DND-41 (cell line): ENCODE measurements around the gene CRTC3.

ENCODE experiments used
- ATAC-seq: fragments of 200-7000 bp; cut with Tn5 transposase; 3 replicates; pipeline ENCODE4 v1.9.1; 2021; ENCODE audit warnings: low read depth; ENCODE audit not compliant: insufficient read depth
- DNase-seq: peaks from one replicate; pipeline ENCODE4 v3.0.0-alpha.2; 2020
- H2AFZ ChIP-seq: 2 replicates; pipeline ENCODE4 v1.6.0; 2012; ENCODE audit warnings: low read depth, low read length
- H3K27ac ChIP-seq: 2 replicates; pipeline ENCODE4 v1.5.1; 2012; ENCODE audit warnings: low read length, inconsistent platforms
- H3K27me3 ChIP-seq: fragments of 200-600 bp; sonication (generic); 2 replicates; pipeline ENCODE4 v1.6.0; 2012; ENCODE audit warnings: low read length, mild to moderate bottlenecking, inconsistent platforms; ENCODE audit not compliant: insufficient read depth, poor library complexity
- H3K36me3 ChIP-seq: 2 replicates; pipeline ENCODE4 v1.5.1; 2012; ENCODE audit warnings: low read length, inconsistent platforms; ENCODE audit not compliant: insufficient read depth
- H3K4me1 ChIP-seq: 2 replicates; pipeline ENCODE4 v1.5.1; 2012; ENCODE audit warnings: mild to moderate bottlenecking, low read length; ENCODE audit not compliant: insufficient read depth
- H3K4me2 ChIP-seq: 2 replicates; pipeline ENCODE4 v1.6.0; 2012; ENCODE audit warnings: mild to moderate bottlenecking, moderate library complexity, low read length, inconsistent platforms; ENCODE audit not compliant: insufficient read depth
- H3K4me3 ChIP-seq, 2 experiments: fragments of 200-600 bp in 1 of 2; shearing (Covaris generic) in 1 of 2; 2 replicates each; pipeline ENCODE4 v1.5.1; 2012 to 2016; ENCODE audit warnings: inconsistent platforms in 2 of 2, low read length in 2 of 2, mild to moderate bottlenecking in 2 of 2, low read depth in 1 of 2, moderate library complexity in 1 of 2
- H3K79me2 ChIP-seq: 2 replicates; pipeline ENCODE4 v1.6.0; 2012; ENCODE audit warnings: low read length, inconsistent platforms; ENCODE audit not compliant: insufficient read depth
- H3K9ac ChIP-seq: 2 replicates; pipeline ENCODE4 v1.6.0; 2012; ENCODE audit warnings: low read depth, mild to moderate bottlenecking, inconsistent platforms, low read length, moderate library complexity
- H3K9me3 ChIP-seq: 2 replicates; pipeline ENCODE4 v1.5.1; 2012; ENCODE audit warnings: low read length, moderate library complexity, mild to moderate bottlenecking, inconsistent platforms; ENCODE audit not compliant: insufficient read depth, severe bottlenecking
- H4K20me1 ChIP-seq: 2 replicates; pipeline ENCODE4 v1.6.0; 2012; ENCODE audit warnings: low read length; ENCODE audit not compliant: insufficient read depth
- EZH2 ChIP-seq: IDR thresholded peaks from 3 replicates; pipeline ENCODE4 v1.6.1; 2012; ENCODE audit warnings: borderline replicate concordance, low read depth, mild to moderate bottlenecking, moderate library complexity, low read length, inconsistent platforms; ENCODE audit not compliant: severe bottlenecking
- TF ChIP-seq, protein P1 (sequence below): IDR thresholded peaks from 2 replicates; pipeline ENCODE4 v1.5.1; 2012; ENCODE audit warnings: borderline replicate concordance, low read length, moderate library complexity, mild to moderate bottlenecking; ENCODE audit not compliant: poor library complexity, severe bottlenecking; ENCODE audit errors: extremely low read depth

Gene CRTC3

DNA sequence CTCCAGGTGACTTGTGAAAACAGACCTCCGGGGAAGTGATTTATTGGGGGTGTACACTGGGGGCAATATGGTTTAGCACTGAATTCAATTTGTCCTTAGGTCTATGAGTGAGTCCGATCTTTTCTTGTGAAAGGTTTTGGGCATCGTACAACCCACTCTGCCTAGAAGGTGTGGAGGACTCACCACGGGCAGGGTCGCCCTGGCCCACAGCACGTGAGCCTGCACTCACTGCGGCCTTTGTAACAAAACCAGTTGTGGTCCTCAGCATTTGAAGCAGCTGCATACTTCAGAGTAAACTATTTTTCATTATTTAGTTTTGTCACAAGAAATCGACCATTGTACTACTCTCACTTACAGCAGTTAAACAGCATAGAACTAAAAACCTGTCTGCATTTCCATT lies 114.8 kb downstream of the CRTC3 start:
- Histone ChIP-seq H3K4me1 (peaks cover 14% of the 10 kb centered on the region), H3K27me3 (no peaks in the 10 kb centered on the region), H3K9me3 (no peaks in the 10 kb centered on the region), H3K36me3 (peaks cover 31% of the 10 kb centered on the region), H4K20me1 (peaks cover 4% of the 10 kb centered on the region; the same call in 1 of the 2 replicates), H3K9ac (no peak overlapping the region), H3K27ac (no peak overlapping the region), H3K79me2 (no peaks in the 10 kb centered on the region), H2AFZ (no peak overlapping the region), H3K4me2 (no peak overlapping the region), H3K4me3 (no peak overlapping the region)
- TF ChIP-seq EZH2 = no peak
- TF ChIP-seq, protein P1, sequence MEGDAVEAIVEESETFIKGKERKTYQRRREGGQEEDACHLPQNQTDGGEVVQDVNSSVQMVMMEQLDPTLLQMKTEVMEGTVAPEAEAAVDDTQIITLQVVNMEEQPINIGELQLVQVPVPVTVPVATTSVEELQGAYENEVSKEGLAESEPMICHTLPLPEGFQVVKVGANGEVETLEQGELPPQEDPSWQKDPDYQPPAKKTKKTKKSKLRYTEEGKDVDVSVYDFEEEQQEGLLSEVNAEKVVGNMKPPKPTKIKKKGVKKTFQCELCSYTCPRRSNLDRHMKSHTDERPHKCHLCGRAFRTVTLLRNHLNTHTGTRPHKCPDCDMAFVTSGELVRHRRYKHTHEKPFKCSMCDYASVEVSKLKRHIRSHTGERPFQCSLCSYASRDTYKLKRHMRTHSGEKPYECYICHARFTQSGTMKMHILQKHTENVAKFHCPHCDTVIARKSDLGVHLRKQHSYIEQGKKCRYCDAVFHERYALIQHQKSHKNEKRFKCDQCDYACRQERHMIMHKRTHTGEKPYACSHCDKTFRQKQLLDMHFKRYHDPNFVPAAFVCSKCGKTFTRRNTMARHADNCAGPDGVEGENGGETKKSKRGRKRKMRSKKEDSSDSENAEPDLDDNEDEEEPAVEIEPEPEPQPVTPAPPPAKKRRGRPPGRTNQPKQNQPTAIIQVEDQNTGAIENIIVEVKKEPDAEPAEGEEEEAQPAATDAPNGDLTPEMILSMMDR = no peak
- ATAC-seq = no peak
- DNase-seq = no peak

DNA sequence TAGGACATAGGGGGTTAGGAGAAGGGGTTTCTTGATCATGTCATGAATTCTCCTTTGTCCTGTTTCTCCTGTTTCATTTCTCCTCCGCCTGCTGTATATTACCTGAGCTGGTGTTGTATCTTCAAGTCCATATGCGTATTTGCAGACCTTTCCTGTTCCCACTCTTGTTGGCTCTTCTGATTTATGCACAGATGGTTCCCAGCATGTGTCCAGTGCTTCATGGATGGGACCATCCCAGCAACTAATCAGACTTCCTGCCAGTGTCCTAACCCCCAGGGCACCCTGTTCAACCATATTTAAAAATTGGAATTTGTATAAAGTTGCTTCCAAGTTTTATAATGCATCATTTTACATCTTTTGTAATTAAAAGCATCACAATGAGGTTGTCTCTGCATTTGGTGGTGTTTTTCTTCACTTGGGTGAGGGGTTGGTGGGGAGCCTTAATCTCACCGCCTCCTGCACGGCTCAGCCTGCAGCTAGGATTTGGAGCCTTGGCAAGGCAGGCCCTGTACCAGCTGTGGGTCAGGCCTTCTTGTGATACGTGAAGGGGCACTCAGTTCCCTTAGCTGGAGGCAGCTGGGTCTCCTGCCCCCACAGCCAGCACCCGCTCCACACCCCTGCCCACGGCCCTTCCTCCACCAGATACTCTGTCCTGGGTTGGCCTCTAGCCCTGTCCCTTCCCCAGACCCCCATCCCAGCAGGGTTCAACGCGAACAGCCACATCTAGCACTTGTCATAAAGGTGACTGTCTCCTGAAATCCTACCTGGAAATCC lies 115.4 kb downstream of the CRTC3 start:
- ATAC-seq = no peak
- H3K79me2 ChIP-seq = no peaks in the 10 kb centered on the region
- H3K4me3 ChIP-seq = no peak overlapping the region
- H3K4me1 ChIP-seq = peaks cover 19% of the 10 kb centered on the region
- peaks cover 4% of the 10 kb centered on the region; the same call in 1 of the 2 replicates for H4K20me1 ChIP-seq
- H3K4me2 ChIP-seq = no peak overlapping the region
- H2AFZ ChIP-seq = no peak overlapping the region
- no peak overlapping the region for H3K27ac ChIP-seq
- peaks cover 31% of the 10 kb centered on the region for H3K36me3 ChIP-seq
- no peak for DNase-seq
- H3K9me3 ChIP-seq = no peaks in the 10 kb centered on the region
- no peak for TF ChIP-seq EZH2
- TF ChIP-seq, protein P1 = no peak
- no peaks in the 10 kb centered on the region for H3K27me3 ChIP-seq
- no peak overlapping the region for H3K9ac ChIP-seq

DNA sequence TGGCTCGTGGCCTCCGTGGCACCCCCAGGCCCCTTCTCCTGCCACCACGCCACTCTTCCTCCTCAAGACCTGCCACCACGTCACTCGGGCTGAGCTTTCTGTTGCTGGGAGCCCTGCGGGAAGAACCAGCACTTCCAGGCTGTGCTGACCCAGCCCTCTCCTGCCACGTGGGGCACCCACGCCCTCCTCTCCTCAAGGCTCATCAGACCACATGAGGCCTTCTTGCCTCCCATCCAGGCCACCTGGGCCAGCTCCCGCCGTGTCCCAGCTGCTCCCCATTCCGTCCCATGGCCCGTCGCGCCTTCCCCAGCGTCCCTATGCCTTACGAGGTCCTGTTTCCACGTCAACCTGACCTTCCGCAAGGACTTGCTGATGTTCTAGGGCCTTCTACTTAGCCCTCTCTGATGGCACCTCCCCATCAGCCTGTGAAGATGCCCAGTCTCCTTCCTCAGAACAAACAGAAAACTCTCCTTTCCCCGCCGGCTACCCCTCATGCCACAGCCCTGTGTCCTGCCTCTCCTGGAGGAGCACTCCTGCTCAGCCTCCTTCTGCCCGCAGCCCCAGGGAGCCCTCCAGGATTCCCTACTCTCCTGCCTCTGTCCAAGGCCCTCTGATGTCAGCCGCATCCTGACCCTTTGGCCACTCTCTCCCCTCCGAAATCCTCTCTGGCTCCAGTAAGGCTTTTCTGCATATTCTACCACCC lies 116.3 kb downstream of the CRTC3 start:
- no peak for DNase-seq
- Histone ChIP-seq H3K79me2 (no peaks in the 10 kb centered on the region), H3K27me3 (no peaks in the 10 kb centered on the region), H3K36me3 (peaks cover 22% of the 10 kb centered on the region), H3K4me2 (no peak overlapping the region), H3K27ac (no peak overlapping the region), H3K9me3 (no peaks in the 10 kb centered on the region), H3K9ac (no peak overlapping the region), H3K4me3 (no peak overlapping the region), H4K20me1 (peaks cover 4% of the 10 kb centered on the region; the same call in 1 of the 2 replicates), H2AFZ (no peak overlapping the region), H3K4me1 (peaks cover 22% of the 10 kb centered on the region)
- ATAC-seq = no peak
- TF ChIP-seq, protein P1 = no peak
- no peak for TF ChIP-seq EZH2
